PC-9 (cell line): Measurements from ENCODE around the gene VIPR1.

Experiments
- EZH2 ChIP-seq: fragments of 200-600 bp; sonication (generic); IDR thresholded peaks from 2 replicates; pipeline ENCODE4 v1.8.0; 2017; ENCODE audit warnings: antibody characterized with exemption, low read depth
- TF ChIP-seq, protein P1 (sequence below): fragments of 200-600 bp; sonication (generic); conservative IDR thresholded peaks from 2 replicates; pipeline ENCODE4 v1.6.1; 2017; ENCODE audit warnings: mixed run types, antibody characterized with exemption, mild to moderate bottlenecking, moderate library complexity

DNA sequence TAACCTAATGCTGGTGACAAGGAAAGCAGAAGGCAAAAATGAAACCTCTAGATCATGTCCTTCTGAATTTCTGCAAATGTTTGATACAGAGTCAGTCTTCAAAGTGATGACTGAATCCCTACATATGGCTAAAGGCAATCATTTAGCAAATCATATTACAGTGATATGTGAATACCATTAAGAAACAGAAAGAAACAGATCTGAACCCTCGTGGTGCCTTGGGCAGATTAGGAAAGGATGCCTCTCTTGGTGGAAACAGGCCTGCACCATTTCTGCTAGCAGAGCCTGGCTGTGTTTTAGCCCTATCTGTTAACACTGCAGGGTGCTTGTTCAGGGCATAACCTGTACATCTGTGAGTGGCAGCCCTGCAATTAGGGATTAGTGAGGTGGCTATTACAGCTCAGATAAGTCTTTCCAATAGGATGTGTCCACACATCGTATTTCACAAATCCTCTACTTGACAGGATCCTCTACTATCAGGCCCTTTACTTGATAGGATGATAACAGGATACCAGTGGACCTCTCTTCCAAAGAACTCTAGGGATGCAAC, 67.2 kb downstream of the VIPR1 start:
- TF ChIP-seq, protein P1, sequence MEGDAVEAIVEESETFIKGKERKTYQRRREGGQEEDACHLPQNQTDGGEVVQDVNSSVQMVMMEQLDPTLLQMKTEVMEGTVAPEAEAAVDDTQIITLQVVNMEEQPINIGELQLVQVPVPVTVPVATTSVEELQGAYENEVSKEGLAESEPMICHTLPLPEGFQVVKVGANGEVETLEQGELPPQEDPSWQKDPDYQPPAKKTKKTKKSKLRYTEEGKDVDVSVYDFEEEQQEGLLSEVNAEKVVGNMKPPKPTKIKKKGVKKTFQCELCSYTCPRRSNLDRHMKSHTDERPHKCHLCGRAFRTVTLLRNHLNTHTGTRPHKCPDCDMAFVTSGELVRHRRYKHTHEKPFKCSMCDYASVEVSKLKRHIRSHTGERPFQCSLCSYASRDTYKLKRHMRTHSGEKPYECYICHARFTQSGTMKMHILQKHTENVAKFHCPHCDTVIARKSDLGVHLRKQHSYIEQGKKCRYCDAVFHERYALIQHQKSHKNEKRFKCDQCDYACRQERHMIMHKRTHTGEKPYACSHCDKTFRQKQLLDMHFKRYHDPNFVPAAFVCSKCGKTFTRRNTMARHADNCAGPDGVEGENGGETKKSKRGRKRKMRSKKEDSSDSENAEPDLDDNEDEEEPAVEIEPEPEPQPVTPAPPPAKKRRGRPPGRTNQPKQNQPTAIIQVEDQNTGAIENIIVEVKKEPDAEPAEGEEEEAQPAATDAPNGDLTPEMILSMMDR = no peak
- no peak for TF ChIP-seq EZH2
